Retinal pigment epithelial cell (primary cell): ENCODE measurements around the gene MPIG6B.

Source experiments
- DNase-seq: peaks from one replicate; pipeline ENCODE4 v3.0.0-alpha.2; 2010; ENCODE audit warnings: low read depth
- H3K4me3 ChIP-seq: 2 replicates; pipeline ENCODE4 v1.5.1; 2011; ENCODE audit warnings: mild to moderate bottlenecking, low read length, control low read depth, moderate library complexity
- TF ChIP-seq, protein P1 (sequence below): conservative IDR thresholded peaks from 2 replicates; pipeline ENCODE4 v1.5.1; 2011; ENCODE audit warnings: low read depth, low read length, control low read depth, inconsistent platforms

Gene MPIG6B

GRCh38 chr6:31691078-31691463 is 32.1 kb upstream of the MPIG6B start:
- no peak for DNase-seq
- TF ChIP-seq, protein P1, sequence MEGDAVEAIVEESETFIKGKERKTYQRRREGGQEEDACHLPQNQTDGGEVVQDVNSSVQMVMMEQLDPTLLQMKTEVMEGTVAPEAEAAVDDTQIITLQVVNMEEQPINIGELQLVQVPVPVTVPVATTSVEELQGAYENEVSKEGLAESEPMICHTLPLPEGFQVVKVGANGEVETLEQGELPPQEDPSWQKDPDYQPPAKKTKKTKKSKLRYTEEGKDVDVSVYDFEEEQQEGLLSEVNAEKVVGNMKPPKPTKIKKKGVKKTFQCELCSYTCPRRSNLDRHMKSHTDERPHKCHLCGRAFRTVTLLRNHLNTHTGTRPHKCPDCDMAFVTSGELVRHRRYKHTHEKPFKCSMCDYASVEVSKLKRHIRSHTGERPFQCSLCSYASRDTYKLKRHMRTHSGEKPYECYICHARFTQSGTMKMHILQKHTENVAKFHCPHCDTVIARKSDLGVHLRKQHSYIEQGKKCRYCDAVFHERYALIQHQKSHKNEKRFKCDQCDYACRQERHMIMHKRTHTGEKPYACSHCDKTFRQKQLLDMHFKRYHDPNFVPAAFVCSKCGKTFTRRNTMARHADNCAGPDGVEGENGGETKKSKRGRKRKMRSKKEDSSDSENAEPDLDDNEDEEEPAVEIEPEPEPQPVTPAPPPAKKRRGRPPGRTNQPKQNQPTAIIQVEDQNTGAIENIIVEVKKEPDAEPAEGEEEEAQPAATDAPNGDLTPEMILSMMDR: no peak
- H3K4me3 ChIP-seq: no peak overlapping the region

DNA sequence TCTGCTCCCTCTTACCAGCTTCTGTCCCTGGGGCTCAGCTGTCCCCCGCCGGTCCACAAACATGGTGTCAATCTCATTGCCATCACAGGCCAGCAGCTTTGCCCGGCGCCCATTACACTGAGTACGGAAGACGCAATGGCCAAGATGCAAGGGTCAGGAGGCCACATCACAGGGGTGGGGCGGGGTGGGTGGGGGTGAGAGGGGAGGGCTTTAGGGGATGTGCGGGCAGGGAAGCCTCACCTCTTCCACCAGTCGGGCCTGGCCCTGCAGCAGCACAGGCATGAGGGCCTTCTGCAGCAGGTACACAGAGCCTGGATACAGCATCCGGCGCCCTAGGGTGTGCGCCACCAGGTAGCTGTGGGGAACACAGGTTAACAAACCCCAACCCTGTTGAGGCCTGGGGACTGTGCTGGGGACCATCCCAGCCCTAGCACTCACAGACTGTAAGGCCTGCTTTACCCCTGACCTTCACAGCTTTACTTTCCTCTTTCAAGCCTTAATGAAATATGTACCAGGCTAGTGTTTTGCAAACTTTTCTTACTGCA is 31.5 kb upstream of the MPIG6B start:
- TF ChIP-seq, protein P1: no peak

GRCh38 chr6:31692353-31692752 is 30.8 kb upstream of the MPIG6B start:
- TF ChIP-seq, protein P1: no peak
- H3K4me3 ChIP-seq: no peak overlapping the region
- no peak for DNase-seq

More for the DNA sequence above, 31.5 kb upstream of the MPIG6B start:
- DNase-seq: no peak
- H3K4me3 ChIP-seq: no peak overlapping the region

DNA sequence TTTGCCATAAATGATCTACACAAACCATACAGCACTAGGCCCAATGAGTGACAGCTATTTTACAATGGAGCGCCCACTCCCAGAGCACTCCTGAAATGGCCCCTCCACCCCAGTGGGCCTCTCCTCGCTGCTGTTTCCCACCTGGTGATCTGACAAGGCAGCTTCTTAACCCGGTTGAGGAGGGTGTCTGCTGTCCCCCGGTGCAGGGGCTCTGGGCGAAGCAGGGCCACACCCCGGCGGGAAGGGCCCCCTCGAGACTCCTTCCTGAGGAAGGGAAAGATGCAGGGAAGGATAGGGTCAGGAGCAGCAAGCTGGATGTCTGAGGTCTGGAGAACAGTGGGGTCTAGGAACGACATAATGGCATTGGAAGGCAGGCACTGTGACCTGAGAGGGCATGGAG is 30.3 kb upstream of the MPIG6B start:
- TF ChIP-seq, protein P1: no peak
- no peak overlapping the region for H3K4me3 ChIP-seq
- DNase-seq: no peak

DNA sequence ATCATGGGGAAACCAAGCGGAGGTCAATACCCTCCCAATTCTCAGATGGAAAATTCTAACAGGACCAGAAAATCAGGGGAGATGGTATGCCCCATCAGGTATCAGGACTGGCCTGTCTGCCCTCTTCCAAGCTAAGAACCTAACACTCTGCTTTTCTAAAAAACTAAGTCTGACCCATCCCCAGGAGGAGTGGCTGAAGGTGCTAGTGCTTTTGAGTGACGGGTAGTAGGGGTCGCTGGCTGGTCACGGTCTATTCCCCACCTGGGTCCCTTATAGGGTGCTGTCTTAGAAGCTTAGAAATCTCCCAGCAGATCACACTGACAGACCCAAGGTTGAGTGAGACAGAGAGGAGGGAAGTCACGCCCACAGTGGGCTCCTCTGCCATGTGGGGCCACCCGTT is 29.6 kb upstream of the MPIG6B start:
- no peak overlapping the region for H3K4me3 ChIP-seq
- TF ChIP-seq, protein P1: no peak

DNA sequence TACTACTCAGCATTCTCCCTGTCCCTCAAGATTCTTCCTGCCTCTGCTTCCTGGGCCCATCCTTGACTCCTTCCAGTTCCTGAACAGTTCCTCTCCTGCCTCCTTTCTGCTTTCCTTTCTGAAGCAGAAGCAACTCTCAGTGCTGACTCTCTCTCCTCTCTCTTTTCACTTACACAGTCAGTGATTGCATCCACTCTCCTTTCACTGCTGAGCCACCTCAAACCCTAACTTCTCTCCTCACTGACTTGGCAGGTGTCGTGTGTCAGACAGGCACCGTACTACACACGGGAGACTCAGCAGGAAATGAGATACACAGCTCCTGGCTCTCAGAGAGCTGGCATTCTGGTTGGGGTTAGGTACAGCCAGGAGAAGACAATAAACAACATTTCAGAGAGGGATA is 25.6 kb upstream of the MPIG6B start:
- no peak for DNase-seq
- TF ChIP-seq, protein P1: no peak
- no peak overlapping the region for H3K4me3 ChIP-seq

More for the DNA sequence above, 29.6 kb upstream of the MPIG6B start:
- no peak for DNase-seq

DNA sequence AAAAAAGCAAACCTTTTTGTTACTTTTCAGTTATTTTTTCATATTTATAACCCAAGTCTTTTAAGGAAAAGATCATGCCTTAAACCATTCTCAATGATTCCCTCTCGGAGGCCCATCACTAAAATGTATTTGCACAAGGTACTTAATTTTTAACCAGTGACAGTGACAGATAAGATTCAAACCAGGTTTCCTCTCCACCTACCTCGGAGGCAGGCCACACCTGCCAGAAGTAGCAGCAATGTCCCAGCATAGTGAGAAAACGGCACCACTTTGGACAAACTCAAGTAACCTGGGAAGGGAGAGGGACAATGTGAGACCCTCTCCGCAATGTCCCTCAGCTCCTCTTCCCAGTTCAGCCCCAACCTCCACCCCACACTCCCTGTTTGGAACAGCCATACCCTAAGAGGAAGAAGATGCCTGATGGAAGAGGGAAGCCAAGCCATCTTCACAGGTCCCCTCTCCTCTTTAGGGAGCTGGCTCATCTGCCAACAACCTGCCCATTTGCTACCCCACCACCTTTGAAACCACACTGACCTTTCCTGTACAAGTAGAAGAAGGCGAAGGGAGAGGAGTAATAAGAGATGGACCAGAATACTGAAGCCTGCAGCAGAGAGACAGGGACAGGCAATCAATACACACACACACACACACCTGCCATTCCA is 22.3 kb upstream of the MPIG6B start:
- no peak for DNase-seq
- H3K4me3 ChIP-seq: no peak overlapping the region
- TF ChIP-seq, protein P1: no peak
